Astrocyte (in vitro differentiated cells and primary cell): Measurements from ENCODE around the gene ADNP2.

ENCODE experiments used
- EZH2 ChIP-seq: IDR thresholded peaks from 2 replicates; pipeline ENCODE4 v1.6.1; 2012; ENCODE audit warnings: mild to moderate bottlenecking, low read length, inconsistent platforms; ENCODE audit not compliant: insufficient read depth
- TF ChIP-seq, protein P1 (sequence below): IDR thresholded peaks from 2 replicates; pipeline ENCODE4 v1.5.1; 2011; ENCODE audit warnings: low read depth, mild to moderate bottlenecking, inconsistent platforms, low read length, moderate library complexity; ENCODE audit not compliant: insufficient read depth

GRCh38 chr18:80189531-80189865 lies 80.4 kb downstream of the ADNP2 start:
- TF ChIP-seq, protein P1, sequence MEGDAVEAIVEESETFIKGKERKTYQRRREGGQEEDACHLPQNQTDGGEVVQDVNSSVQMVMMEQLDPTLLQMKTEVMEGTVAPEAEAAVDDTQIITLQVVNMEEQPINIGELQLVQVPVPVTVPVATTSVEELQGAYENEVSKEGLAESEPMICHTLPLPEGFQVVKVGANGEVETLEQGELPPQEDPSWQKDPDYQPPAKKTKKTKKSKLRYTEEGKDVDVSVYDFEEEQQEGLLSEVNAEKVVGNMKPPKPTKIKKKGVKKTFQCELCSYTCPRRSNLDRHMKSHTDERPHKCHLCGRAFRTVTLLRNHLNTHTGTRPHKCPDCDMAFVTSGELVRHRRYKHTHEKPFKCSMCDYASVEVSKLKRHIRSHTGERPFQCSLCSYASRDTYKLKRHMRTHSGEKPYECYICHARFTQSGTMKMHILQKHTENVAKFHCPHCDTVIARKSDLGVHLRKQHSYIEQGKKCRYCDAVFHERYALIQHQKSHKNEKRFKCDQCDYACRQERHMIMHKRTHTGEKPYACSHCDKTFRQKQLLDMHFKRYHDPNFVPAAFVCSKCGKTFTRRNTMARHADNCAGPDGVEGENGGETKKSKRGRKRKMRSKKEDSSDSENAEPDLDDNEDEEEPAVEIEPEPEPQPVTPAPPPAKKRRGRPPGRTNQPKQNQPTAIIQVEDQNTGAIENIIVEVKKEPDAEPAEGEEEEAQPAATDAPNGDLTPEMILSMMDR: no peak
- no peak for TF ChIP-seq EZH2
